ENCODE results near the gene CCNH. TPM values are rescaled to one million over a fixed set of nuclear protein-coding genes. Genes with fewer than 3 reads are reported as not detected.

Gene CCNH
- total and polyA plus RNA-seq, 3 donors from 2014 or later = 105 to 167 (median 142) TPM

- H3K4me1 ChIP-seq = no peaks in the 10 kb centered on the region
- no peak overlapping the region for H3K27ac ChIP-seq
- no peak overlapping the region for H3K4me3 ChIP-seq
- intact Hi-C loops (cut with DNase I; ENCODE audit: low total_unique reads) = no loop called here
- DNase-seq = no peak
- no peaks in the 10 kb centered on the region for H3K9me3 ChIP-seq
- no peaks in the 10 kb centered on the region for H3K27me3 ChIP-seq
- WGBS, 2 donors = 88 to 93% methylated on average over 1 of the region's 1 CpG
- H3K36me3 ChIP-seq (ENCODE audit: low read depth, missing control alignments) = no peaks in the 10 kb centered on the region
- no peak for TF ChIP-seq POLR2A (IDR thresholded peaks at IDR 0.05)
- no peak for TF ChIP-seq CTCF (IDR thresholded peaks at IDR 0.05)
These were observed 21.2 kb upstream of the CCNH start for GRCh38 chr5:87433945-87434344.

GRCh38 chr5:87432460-87432859, 19.7 kb upstream of the CCNH start:
- no peak for DNase-seq
- WGBS, 2 donors = 70 to 71% methylated on average over 2 of the region's 2 CpGs
- intact Hi-C loops (cut with DNase I; ENCODE audit: low total_unique reads) = no loop called here
- Histone ChIP-seq H3K27ac (no peak overlapping the region), H3K36me3 (ENCODE audit: low read depth, missing control alignments) (no peaks in the 10 kb centered on the region), H3K27me3 (no peaks in the 10 kb centered on the region), H3K4me3 (no peak overlapping the region), H3K9me3 (no peaks in the 10 kb centered on the region), H3K4me1 (no peaks in the 10 kb centered on the region)
- no peak for TF ChIP-seq POLR2A (IDR thresholded peaks at IDR 0.05)

- Histone ChIP-seq H3K27me3 (no peaks in the 10 kb centered on the region), H3K4me1 (no peaks in the 10 kb centered on the region), H3K9me3 (no peaks in the 10 kb centered on the region), H3K27ac (no peak overlapping the region), H3K4me3 (no peak overlapping the region), H3K36me3 (ENCODE audit: low read depth, missing control alignments) (no peaks in the 10 kb centered on the region)
- intact Hi-C loops (cut with DNase I; ENCODE audit: low total_unique reads) = no loop called here
- TF ChIP-seq POLR2A (IDR thresholded peaks at IDR 0.05) (no peak), CTCF (IDR thresholded peaks at IDR 0.05) (no peak)
- no peak for DNase-seq
These were observed 18.2 kb upstream of the CCNH start for GRCh38 chr5:87430863-87431457.

GRCh38 chr5:87423755-87424154, 11.0 kb upstream of the CCNH start:
- Histone ChIP-seq H3K36me3 (ENCODE audit: low read depth, missing control alignments) (no peaks in the 10 kb centered on the region), H3K27me3 (no peaks in the 10 kb centered on the region), H3K4me1 (no peaks in the 10 kb centered on the region), H3K27ac (no peak overlapping the region), H3K9me3 (no peaks in the 10 kb centered on the region), H3K4me3 (no peak overlapping the region)
- intact Hi-C loops (cut with DNase I; ENCODE audit: low total_unique reads) = no loop called here
- whole genome bisulfite sequencing, 2 donors = 84 to 92% methylated on average over 1 of the region's 1 CpG
- no peak for DNase-seq
- TF ChIP-seq CTCF (IDR thresholded peaks at IDR 0.05) (no peak), POLR2A (IDR thresholded peaks at IDR 0.05) (no peak)

GRCh38 chr5:87421307-87421706, 8.6 kb upstream of the CCNH start:
- H3K4me3 ChIP-seq = no peak overlapping the region
- intact Hi-C loops (cut with DNase I; ENCODE audit: low total_unique reads) = no loop called here
- H3K4me1 ChIP-seq = no peaks in the 10 kb centered on the region
- no peaks in the 10 kb centered on the region for H3K27me3 ChIP-seq
- no peak for DNase-seq
- no peak overlapping the region for H3K27ac ChIP-seq
- no peaks in the 10 kb centered on the region for H3K36me3 ChIP-seq (ENCODE audit: low read depth, missing control alignments)
- no peaks in the 10 kb centered on the region for H3K9me3 ChIP-seq
- TF ChIP-seq POLR2A (IDR thresholded peaks at IDR 0.05) = no peak
- TF ChIP-seq CTCF (IDR thresholded peaks at IDR 0.05) = no peak

Measured in testis (tissue), 3 donors.